HEK293 (cell line): ENCODE data around the gene PTPRA.
A peak's percentile ranks its signal among the peaks of the same experiment; 100 is the strongest.

Experiments used
- CTCF ChIA-PET: fragments of 350-600 bp; formaldehyde crosslinking; extraction: SDS; loops from one replicate; lab custom pipeline; 2021; ENCODE audit warnings: antibody characterized with exemption; lab: Yijun Ruan, JAX
- POLR2A ChIA-PET: fragments of 300-600 bp; formaldehyde crosslinking; extraction: SDS; loops from one replicate; lab custom pipeline; 2020; ENCODE audit warnings: antibody characterized with exemption, inconsistent platforms; lab: Yijun Ruan, JAX
- H3K27ac ChIP-seq: fragments of 200-500 bp; sonication (Bioruptor generic); 2 replicates; pipeline ENCODE4 v1.5.1; 2014; ENCODE audit warnings: low read depth, low read length, control low read depth, inconsistent platforms; ENCODE audit errors: extremely low read depth
- H3K36me3 ChIP-seq, 2 experiments: fragments of 200-500 bp in 1 of 2; sonication (Bioruptor generic) in 1 of 2; 1 replicate in 1 of 2; 2 replicates in 1 of 2; pipeline ENCODE4 v1.5.1; 2014 to 2017; ENCODE audit warnings: inconsistent platforms in 2 of 2, low read length in 2 of 2; ENCODE audit not compliant: control insufficient read depth in 2 of 2, insufficient read depth in 1 of 2
- H3K4me1 ChIP-seq: fragments of 200-500 bp; sonication (Bioruptor generic); 2 replicates; pipeline ENCODE4 v1.5.1; 2014; ENCODE audit warnings: mild to moderate bottlenecking, low read length, inconsistent platforms; ENCODE audit not compliant: control insufficient read depth, insufficient read depth
- H3K4me3 ChIP-seq: 2 replicates; pipeline ENCODE4 v1.5.1; 2011; ENCODE audit warnings: low read depth, mild to moderate bottlenecking, control low read depth, low read length, moderate library complexity
- H3K9me3 ChIP-seq: fragments of 200-500 bp; sonication (Bioruptor generic); 2 replicates; pipeline ENCODE4 v1.5.1; 2014; ENCODE audit warnings: low read depth, low read length, inconsistent platforms; ENCODE audit not compliant: control insufficient read depth, insufficient read depth
- FEZF1 ChIP-seq: fragments of 450-650 bp; formaldehyde crosslinking; IDR thresholded peaks from 2 replicates; pipeline ENCODE4 v1.5.1; 2016; ENCODE audit warnings: missing biosample characterization, missing genetic modification characterization
- GLI2 ChIP-seq: fragments of 450-650 bp; formaldehyde crosslinking; IDR thresholded peaks from 2 replicates; pipeline ENCODE4; 2017; ENCODE audit warnings: missing biosample characterization, missing genetic modification characterization, low read depth, borderline replicate concordance
- OSR2 ChIP-seq: fragments of 450-650 bp; formaldehyde crosslinking; IDR thresholded peaks from 2 replicates; pipeline ENCODE4 v1.5.1; 2016; ENCODE audit warnings: missing biosample characterization, missing genetic modification characterization
- SALL2 ChIP-seq: fragments of 450-650 bp; formaldehyde crosslinking; IDR thresholded peaks from 2 replicates; pipeline ENCODE4 v1.5.0; 2017; ENCODE audit warnings: missing biosample characterization, mild to moderate bottlenecking, missing genetic modification characterization, borderline replicate concordance
- YY2 ChIP-seq: fragments of 450-650 bp; formaldehyde crosslinking; IDR thresholded peaks from 2 replicates; pipeline ENCODE4 v1.5.1; 2016; ENCODE audit warnings: missing biosample characterization, missing genetic modification characterization
- ZBTB7A ChIP-seq: fragments of 450-650 bp; formaldehyde crosslinking; IDR thresholded peaks from 2 replicates; pipeline ENCODE4 v1.5.1; 2016; ENCODE audit warnings: low read depth, missing biosample characterization, missing genetic modification characterization
- ZIC2 ChIP-seq: fragments of 450-650 bp; formaldehyde crosslinking; IDR thresholded peaks from 2 replicates; pipeline ENCODE4 v1.5.1; 2016; ENCODE audit warnings: missing biosample characterization, missing genetic modification characterization
- ZNF10 ChIP-seq: fragments of 450-650 bp; formaldehyde crosslinking; IDR thresholded peaks from 2 replicates; pipeline ENCODE4 v1.5.1; 2017; ENCODE audit warnings: missing biosample characterization, missing genetic modification characterization
- ZNF157 ChIP-seq: fragments of 450-650 bp; formaldehyde crosslinking; IDR thresholded peaks from 2 replicates; pipeline ENCODE4 v1.5.1; 2016; ENCODE audit warnings: missing biosample characterization, missing genetic modification characterization
- ZNF2 ChIP-seq: fragments of 450-650 bp; formaldehyde crosslinking; IDR thresholded peaks from 2 replicates; pipeline ENCODE4 v1.5.1; 2016; ENCODE audit warnings: missing biosample characterization, missing genetic modification characterization
- ZNF324 ChIP-seq: fragments of 450-650 bp; formaldehyde crosslinking; IDR thresholded peaks from 2 replicates; pipeline ENCODE4 v1.5.1; 2016; ENCODE audit warnings: missing biosample characterization, missing genetic modification characterization
- ZNF473 ChIP-seq: fragments of 450-650 bp; formaldehyde crosslinking; IDR thresholded peaks from 2 replicates; pipeline ENCODE4 v1.5.1; 2017; ENCODE audit warnings: missing biosample characterization, missing genetic modification characterization
- ZNF529 ChIP-seq: fragments of 450-650 bp; formaldehyde crosslinking; IDR thresholded peaks from 2 replicates; pipeline ENCODE4 v1.5.1; 2017; ENCODE audit warnings: missing genetic modification characterization, missing biosample characterization; ENCODE audit not compliant: insufficient replicate concordance
- ZNF624 ChIP-seq: fragments of 450-650 bp; formaldehyde crosslinking; IDR thresholded peaks from 2 replicates; pipeline ENCODE4 v1.5.1; 2017; ENCODE audit warnings: missing biosample characterization, missing genetic modification characterization
- ZSCAN23 ChIP-seq: fragments of 450-650 bp; formaldehyde crosslinking; IDR thresholded peaks from 2 replicates; pipeline ENCODE4 v1.5.1; 2016; ENCODE audit warnings: missing biosample characterization, missing genetic modification characterization
- TF ChIP-seq, protein P1 (sequence below): fragments of 450-650 bp; formaldehyde crosslinking; IDR thresholded peaks from 2 replicates; pipeline ENCODE4 v1.5.1; 2017; ENCODE audit warnings: missing biosample characterization, missing genetic modification characterization
- TF ChIP-seq, protein P2 (sequence below): fragments of 450-650 bp; formaldehyde crosslinking; IDR thresholded peaks from 2 replicates; pipeline ENCODE4 v1.5.1; 2016; ENCODE audit warnings: missing biosample characterization, missing genetic modification characterization
- TF ChIP-seq, protein P3 (sequence below): fragments of 450-650 bp; IDR thresholded peaks from 2 replicates; pipeline ENCODE4 v1.5.1; 2018; ENCODE audit warnings: missing biosample characterization, mild to moderate bottlenecking, missing genetic modification characterization
- TF ChIP-seq, protein P4 (sequence below): fragments of 450-650 bp; formaldehyde crosslinking; IDR thresholded peaks from 2 replicates; pipeline ENCODE4 v1.5.1; 2016; ENCODE audit warnings: missing biosample characterization, missing genetic modification characterization, borderline replicate concordance
- TF ChIP-seq, protein P5 (sequence below): fragments of 450-650 bp; formaldehyde crosslinking; IDR thresholded peaks from 2 replicates; pipeline ENCODE4 v1.5.1; 2016; ENCODE audit warnings: missing biosample characterization, missing genetic modification characterization
- TF ChIP-seq, protein P6 (sequence below): fragments of 450-650 bp; formaldehyde crosslinking; IDR thresholded peaks from 2 replicates; pipeline ENCODE4 v1.5.1; 2016; ENCODE audit warnings: missing biosample characterization, missing genetic modification characterization

PTPRA gene

DNA sequence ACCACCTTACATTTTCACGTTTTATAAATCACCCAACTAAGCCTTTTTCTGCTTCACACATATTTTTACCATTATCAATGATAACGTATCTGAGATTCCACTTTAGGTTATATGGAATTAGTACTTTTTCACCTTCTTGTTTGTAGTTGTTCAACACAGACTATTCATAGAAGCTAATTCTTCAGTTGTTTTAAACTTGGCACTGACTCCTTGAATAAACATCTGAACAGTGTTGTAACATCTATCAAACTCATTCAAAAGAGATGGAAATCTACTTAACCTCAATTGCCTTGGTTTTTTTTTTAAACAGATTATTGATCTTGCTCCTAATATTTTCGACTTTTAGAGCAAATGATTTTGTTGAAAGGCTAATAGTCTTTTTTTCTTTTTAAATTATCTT is 34.2 kb downstream of the PTPRA start:
- ChIA-PET POLR2A (no interaction called here), CTCF (interaction anchor here (0.6 to 1.5 kb wide), 5 partner anchors 8 to 408 kb away, joined by 3 to 5 read pairs (median 4); no protein-coding TSS in a partner anchor)
- peaks cover 7% of the 10 kb centered on the region for H3K4me1 ChIP-seq
- H3K4me3 ChIP-seq = no peak overlapping the region
- H3K27ac ChIP-seq = no peak overlapping the region
- no peaks in the 10 kb centered on the region; a peak in 1 of 3 replicates for H3K36me3 ChIP-seq
- H3K9me3 ChIP-seq = no peaks in the 10 kb centered on the region
- TF ChIP-seq, protein P1, sequence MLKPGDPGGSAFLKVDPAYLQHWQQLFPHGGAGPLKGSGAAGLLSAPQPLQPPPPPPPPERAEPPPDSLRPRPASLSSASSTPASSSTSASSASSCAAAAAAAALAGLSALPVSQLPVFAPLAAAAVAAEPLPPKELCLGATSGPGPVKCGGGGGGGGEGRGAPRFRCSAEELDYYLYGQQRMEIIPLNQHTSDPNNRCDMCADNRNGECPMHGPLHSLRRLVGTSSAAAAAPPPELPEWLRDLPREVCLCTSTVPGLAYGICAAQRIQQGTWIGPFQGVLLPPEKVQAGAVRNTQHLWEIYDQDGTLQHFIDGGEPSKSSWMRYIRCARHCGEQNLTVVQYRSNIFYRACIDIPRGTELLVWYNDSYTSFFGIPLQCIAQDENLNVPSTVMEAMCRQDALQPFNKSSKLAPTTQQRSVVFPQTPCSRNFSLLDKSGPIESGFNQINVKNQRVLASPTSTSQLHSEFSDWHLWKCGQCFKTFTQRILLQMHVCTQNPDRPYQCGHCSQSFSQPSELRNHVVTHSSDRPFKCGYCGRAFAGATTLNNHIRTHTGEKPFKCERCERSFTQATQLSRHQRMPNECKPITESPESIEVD (tag by site-specific recombination) = peak; percentile 64
- TF ChIP-seq, protein P2, sequence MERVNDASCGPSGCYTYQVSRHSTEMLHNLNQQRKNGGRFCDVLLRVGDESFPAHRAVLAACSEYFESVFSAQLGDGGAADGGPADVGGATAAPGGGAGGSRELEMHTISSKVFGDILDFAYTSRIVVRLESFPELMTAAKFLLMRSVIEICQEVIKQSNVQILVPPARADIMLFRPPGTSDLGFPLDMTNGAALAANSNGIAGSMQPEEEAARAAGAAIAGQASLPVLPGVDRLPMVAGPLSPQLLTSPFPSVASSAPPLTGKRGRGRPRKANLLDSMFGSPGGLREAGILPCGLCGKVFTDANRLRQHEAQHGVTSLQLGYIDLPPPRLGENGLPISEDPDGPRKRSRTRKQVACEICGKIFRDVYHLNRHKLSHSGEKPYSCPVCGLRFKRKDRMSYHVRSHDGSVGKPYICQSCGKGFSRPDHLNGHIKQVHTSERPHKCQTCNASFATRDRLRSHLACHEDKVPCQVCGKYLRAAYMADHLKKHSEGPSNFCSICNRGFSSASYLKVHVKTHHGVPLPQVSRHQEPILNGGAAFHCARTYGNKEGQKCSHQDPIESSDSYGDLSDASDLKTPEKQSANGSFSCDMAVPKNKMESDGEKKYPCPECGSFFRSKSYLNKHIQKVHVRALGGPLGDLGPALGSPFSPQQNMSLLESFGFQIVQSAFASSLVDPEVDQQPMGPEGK (tag by site-specific recombination) = no peak

DNA sequence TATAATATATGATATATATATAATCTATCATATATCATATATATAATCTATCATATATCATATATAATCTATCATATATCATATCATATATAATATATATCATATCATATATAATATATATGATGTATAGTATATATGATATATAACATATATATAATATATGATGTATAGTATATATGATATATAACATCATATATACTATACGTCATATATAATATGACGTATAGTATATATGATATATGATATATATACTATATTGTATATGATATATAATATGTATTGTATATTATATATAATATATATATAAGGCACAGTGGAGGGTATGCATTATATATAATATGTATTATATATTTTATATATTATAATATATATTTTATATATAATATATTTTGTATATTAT is 36.7 kb downstream of the PTPRA start:
- no peak for TF ChIP-seq ZNF473
- TF ChIP-seq ZBTB7A (tag by site-specific recombination) = no peak
- TF ChIP-seq ZNF324 (tag by site-specific recombination) = no peak
- TF ChIP-seq ZIC2 (tag by site-specific recombination) = no peak
- TF ChIP-seq, protein P3, sequence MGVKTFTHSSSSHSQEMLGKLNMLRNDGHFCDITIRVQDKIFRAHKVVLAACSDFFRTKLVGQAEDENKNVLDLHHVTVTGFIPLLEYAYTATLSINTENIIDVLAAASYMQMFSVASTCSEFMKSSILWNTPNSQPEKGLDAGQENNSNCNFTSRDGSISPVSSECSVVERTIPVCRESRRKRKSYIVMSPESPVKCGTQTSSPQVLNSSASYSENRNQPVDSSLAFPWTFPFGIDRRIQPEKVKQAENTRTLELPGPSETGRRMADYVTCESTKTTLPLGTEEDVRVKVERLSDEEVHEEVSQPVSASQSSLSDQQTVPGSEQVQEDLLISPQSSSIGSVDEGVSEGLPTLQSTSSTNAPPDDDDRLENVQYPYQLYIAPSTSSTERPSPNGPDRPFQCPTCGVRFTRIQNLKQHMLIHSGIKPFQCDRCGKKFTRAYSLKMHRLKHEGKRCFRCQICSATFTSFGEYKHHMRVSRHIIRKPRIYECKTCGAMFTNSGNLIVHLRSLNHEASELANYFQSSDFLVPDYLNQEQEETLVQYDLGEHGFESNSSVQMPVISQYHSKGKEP (tag by site-specific recombination) = no peak
- TF ChIP-seq ZSCAN23 (tag by site-specific recombination) = no peak
- TF ChIP-seq SALL2 (tag by site-specific recombination) = no peak
- no peak for TF ChIP-seq FEZF1 (tag by site-specific recombination)
- TF ChIP-seq ZNF529 = no peak
- no peak for TF ChIP-seq ZNF624
- TF ChIP-seq, protein P4, sequence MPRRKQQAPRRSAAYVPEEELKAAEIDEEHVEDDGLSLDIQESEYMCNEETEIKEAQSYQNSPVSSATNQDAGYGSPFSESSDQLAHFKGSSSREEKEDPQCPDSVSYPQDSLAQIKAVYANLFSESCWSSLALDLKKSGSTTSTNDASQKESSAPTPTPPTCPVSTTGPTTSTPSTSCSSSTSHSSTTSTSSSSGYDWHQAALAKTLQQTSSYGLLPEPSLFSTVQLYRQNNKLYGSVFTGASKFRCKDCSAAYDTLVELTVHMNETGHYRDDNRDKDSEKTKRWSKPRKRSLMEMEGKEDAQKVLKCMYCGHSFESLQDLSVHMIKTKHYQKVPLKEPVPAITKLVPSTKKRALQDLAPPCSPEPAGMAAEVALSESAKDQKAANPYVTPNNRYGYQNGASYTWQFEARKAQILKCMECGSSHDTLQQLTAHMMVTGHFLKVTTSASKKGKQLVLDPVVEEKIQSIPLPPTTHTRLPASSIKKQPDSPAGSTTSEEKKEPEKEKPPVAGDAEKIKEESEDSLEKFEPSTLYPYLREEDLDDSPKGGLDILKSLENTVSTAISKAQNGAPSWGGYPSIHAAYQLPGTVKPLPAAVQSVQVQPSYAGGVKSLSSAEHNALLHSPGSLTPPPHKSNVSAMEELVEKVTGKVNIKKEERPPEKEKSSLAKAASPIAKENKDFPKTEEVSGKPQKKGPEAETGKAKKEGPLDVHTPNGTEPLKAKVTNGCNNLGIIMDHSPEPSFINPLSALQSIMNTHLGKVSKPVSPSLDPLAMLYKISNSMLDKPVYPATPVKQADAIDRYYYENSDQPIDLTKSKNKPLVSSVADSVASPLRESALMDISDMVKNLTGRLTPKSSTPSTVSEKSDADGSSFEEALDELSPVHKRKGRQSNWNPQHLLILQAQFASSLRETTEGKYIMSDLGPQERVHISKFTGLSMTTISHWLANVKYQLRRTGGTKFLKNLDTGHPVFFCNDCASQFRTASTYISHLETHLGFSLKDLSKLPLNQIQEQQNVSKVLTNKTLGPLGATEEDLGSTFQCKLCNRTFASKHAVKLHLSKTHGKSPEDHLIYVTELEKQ (tag by site-specific recombination) = no peak
- TF ChIP-seq OSR2 = no peak
- no peak for TF ChIP-seq YY2
- TF ChIP-seq GLI2 (tag by site-specific recombination) = no peak
- TF ChIP-seq ZNF10 (tag by site-specific recombination) = no peak
- no peak for TF ChIP-seq ZNF2 (tag by site-specific recombination)
- TF ChIP-seq, protein P5, sequence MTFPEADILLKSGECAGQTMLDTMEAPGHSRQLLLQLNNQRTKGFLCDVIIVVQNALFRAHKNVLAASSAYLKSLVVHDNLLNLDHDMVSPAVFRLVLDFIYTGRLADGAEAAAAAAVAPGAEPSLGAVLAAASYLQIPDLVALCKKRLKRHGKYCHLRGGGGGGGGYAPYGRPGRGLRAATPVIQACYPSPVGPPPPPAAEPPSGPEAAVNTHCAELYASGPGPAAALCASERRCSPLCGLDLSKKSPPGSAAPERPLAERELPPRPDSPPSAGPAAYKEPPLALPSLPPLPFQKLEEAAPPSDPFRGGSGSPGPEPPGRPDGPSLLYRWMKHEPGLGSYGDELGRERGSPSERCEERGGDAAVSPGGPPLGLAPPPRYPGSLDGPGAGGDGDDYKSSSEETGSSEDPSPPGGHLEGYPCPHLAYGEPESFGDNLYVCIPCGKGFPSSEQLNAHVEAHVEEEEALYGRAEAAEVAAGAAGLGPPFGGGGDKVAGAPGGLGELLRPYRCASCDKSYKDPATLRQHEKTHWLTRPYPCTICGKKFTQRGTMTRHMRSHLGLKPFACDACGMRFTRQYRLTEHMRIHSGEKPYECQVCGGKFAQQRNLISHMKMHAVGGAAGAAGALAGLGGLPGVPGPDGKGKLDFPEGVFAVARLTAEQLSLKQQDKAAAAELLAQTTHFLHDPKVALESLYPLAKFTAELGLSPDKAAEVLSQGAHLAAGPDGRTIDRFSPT (tag by site-specific recombination) = no peak
- TF ChIP-seq, protein P6, sequence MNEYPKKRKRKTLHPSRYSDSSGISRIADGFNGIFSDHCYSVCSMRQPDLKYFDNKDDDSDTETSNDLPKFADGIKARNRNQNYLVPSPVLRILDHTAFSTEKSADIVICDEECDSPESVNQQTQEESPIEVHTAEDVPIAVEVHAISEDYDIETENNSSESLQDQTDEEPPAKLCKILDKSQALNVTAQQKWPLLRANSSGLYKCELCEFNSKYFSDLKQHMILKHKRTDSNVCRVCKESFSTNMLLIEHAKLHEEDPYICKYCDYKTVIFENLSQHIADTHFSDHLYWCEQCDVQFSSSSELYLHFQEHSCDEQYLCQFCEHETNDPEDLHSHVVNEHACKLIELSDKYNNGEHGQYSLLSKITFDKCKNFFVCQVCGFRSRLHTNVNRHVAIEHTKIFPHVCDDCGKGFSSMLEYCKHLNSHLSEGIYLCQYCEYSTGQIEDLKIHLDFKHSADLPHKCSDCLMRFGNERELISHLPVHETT (tag by site-specific recombination) = no peak
- no peak for TF ChIP-seq ZNF157
- TF ChIP-seq, all 188 proteins: peak for 0
- POLR2A ChIA-PET = no interaction called here

More for the DNA sequence above, 36.7 kb downstream of the PTPRA start:
- H3K4me3 ChIP-seq = no peak overlapping the region
- H3K4me1 ChIP-seq = peaks cover 7% of the 10 kb centered on the region
- H3K27ac ChIP-seq = no peak overlapping the region
- peaks cover 0 to 3% of the 10 kb centered on the region in 2 experiments; a peak in 1 of 3 replicates for H3K36me3 ChIP-seq
- CTCF ChIA-PET = interaction anchor here (0.7 kb wide), 1 partner anchor 158 kb away, joined by 3 read pairs; no protein-coding TSS in a partner anchor
- no peaks in the 10 kb centered on the region for H3K9me3 ChIP-seq
